Endothelial cell (in vitro differentiated cells): Measurements from ENCODE around the gene SH3D21. TPM values are rescaled to one million over a fixed set of nuclear protein-coding genes. Genes with fewer than 3 reads are reported as not detected.

Experiments used
- DNase-seq: peaks from one replicate; pipeline ENCODE4 v3.0.0; 2021; ENCODE audit warnings: low spot score
- H3K27ac Mint-ChIP-seq: one replicate; pipeline ENCODE4 v1.8.0; 2021; ENCODE audit warnings: mixed read lengths, inconsistent platforms; ENCODE audit not compliant: unreplicated experiment
- H3K27me3 Mint-ChIP-seq: one replicate; pipeline ENCODE4 v1.8.0; 2021; ENCODE audit warnings: mild to moderate bottlenecking, moderate library complexity, mixed read lengths, inconsistent platforms; ENCODE audit not compliant: unreplicated experiment
- H3K36me3 Mint-ChIP-seq: one replicate; pipeline ENCODE4 v1.8.0; 2021; ENCODE audit warnings: mild to moderate bottlenecking, low read depth, mixed read lengths, inconsistent platforms; ENCODE audit not compliant: unreplicated experiment
- H3K4me1 Mint-ChIP-seq: one replicate; pipeline ENCODE4 v1.8.0; 2021; ENCODE audit warnings: mild to moderate bottlenecking, mixed read lengths, inconsistent platforms; ENCODE audit not compliant: unreplicated experiment
- H3K4me3 Mint-ChIP-seq: one replicate; pipeline ENCODE4 v1.8.0; 2021; ENCODE audit warnings: mild to moderate bottlenecking, mixed read lengths, inconsistent platforms; ENCODE audit not compliant: unreplicated experiment
- H3K9me3 Mint-ChIP-seq: one replicate; pipeline ENCODE4 v1.8.0; 2021; ENCODE audit warnings: mixed read lengths, inconsistent platforms; ENCODE audit not compliant: unreplicated experiment
- CTCF ChIP-seq: fragments of 200-600 bp; sonication (generic); IDR thresholded peaks from one replicate; pipeline ENCODE4 v1.5.0; 2021; ENCODE audit warnings: antibody characterized with exemption; ENCODE audit not compliant: unreplicated experiment
- total RNA-seq: library from RNA; stranded (reverse); fragmentation: NEBNext Ultra II Directional; extraction: Animal tissue kit (Norgen Biotek cat#: 25700); gene quantifications from one replicate; pipeline ENCODE4 v1.2.1, GENCODE V29; 2021; ENCODE audit not compliant: unreplicated experiment

SH3D21 gene
- total RNA-seq, 1 donor from 2014 or later: 4.8 TPM

DNA sequence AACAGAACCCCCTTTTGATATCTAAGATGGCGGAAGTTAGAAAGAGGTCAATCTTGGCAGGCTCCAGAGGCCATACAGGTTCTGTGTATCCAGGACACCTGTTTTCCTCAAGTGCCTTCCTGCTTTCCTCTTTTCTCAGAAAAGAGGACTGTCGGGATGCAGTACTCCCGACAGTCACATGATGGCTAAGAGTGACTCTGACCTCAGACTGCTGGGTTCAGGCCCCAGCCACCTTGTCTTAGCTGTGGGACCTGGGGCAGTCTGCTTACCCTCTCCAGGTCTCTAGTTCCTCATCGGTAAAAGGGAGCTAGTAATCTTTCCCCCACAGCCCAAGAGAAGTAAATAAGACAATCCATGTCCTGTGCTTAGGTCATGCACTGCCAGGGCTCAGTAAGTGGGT lies 49.6 kb downstream of the SH3D21 start:
- Mint-ChIP-seq H3K27me3 (no peaks in the 10 kb centered on the region), H3K9me3 (no peaks in the 10 kb centered on the region), H3K4me3 (no peak overlapping the region), H3K4me1 (peaks cover 18% of the 10 kb centered on the region), H3K36me3 (peaks cover 49% of the 10 kb centered on the region), H3K27ac (no peak overlapping the region)
- no peak for TF ChIP-seq CTCF
- no peak for DNase-seq

- Mint-ChIP-seq H3K9me3 (no peaks in the 10 kb centered on the region), H3K27me3 (no peaks in the 10 kb centered on the region), H3K36me3 (peaks cover 38% of the 10 kb centered on the region), H3K4me3 (no peak overlapping the region), H3K27ac (no peak overlapping the region), H3K4me1 (peaks cover 14% of the 10 kb centered on the region)
- TF ChIP-seq CTCF: no peak
- DNase-seq: no peak
Observed at GRCh38 chr1:36358514-36359084, 52.4 kb downstream of the SH3D21 start.

DNA sequence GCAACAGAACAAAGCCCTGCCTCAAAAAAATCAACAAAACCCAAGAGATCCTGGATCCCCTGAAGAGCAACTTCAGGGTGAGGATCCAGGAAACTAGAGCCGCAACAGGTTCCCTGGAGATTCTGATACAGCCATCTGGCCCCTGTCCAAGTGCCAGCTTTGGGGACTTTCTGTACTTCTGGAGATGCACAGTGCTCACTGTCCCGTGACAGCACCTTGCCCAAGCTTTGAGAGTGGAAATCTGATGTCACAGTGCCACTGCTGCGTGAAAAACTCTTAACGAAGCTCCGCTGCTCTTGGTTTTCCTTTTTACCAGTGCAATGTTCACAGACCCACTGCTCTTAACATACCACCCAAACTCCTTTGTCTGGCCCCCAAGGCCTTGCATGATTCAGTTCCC lies 53.2 kb downstream of the SH3D21 start:
- Mint-ChIP-seq H3K4me3 (no peak overlapping the region), H3K9me3 (no peaks in the 10 kb centered on the region), H3K36me3 (peaks cover 34% of the 10 kb centered on the region), H3K27me3 (no peaks in the 10 kb centered on the region), H3K4me1 (peaks cover 14% of the 10 kb centered on the region), H3K27ac (peak overlapping the region; percentile 42)
- DNase-seq: no peak
- TF ChIP-seq CTCF: no peak

GRCh38 chr1:36359911-36360550 lies 53.9 kb downstream of the SH3D21 start:
- DNase-seq: no peak
- Mint-ChIP-seq H3K36me3 (peaks cover 31% of the 10 kb centered on the region), H3K4me3 (no peak overlapping the region), H3K27ac (peak overlapping the region; percentile 42), H3K27me3 (no peaks in the 10 kb centered on the region), H3K9me3 (no peaks in the 10 kb centered on the region), H3K4me1 (peaks cover 14% of the 10 kb centered on the region)
- no peak for TF ChIP-seq CTCF

GRCh38 chr1:36365381-36365780 lies 59.2 kb downstream of the SH3D21 start:
- peaks cover 1% of the 10 kb centered on the region for H3K27me3 Mint-ChIP-seq
- H3K9me3 Mint-ChIP-seq: no peaks in the 10 kb centered on the region
- H3K4me1 Mint-ChIP-seq: peaks cover 27% of the 10 kb centered on the region
- H3K4me3 Mint-ChIP-seq: no peak overlapping the region
- no peak for TF ChIP-seq CTCF
- H3K27ac Mint-ChIP-seq: peak overlapping the region; percentile 57
- H3K36me3 Mint-ChIP-seq: no peaks in the 10 kb centered on the region
- DNase-seq: no peak
